ENCODE measurements around the gene CDK1.

The CDK1 gene

GRCh38 chr10:60742512-60742911 is 35.8 kb upstream of the CDK1 start:
- no peak for DNase-seq
- Histone ChIP-seq H3K27me3 (ENCODE audit: insufficient read depth, low read depth, severe bottlenecking) (no peaks in the 10 kb centered on the region), H3K36me3 (no peaks in the 10 kb centered on the region), H3K4me3 (ENCODE audit: low read depth, low read length) (no peak overlapping the region), H3K9me3 (ENCODE audit: severe bottlenecking) (no peaks in the 10 kb centered on the region), H3K27ac (no peak overlapping the region)
- no peak for TF ChIP-seq CTCF (IDR thresholded peaks at IDR 0.05; ENCODE audit: low read depth, low read length)

GRCh38 chr10:60747817-60748469 is 30.3 kb upstream of the CDK1 start:
- DNase-seq: no peak
- Histone ChIP-seq H3K9me3 (ENCODE audit: severe bottlenecking) (no peaks in the 10 kb centered on the region), H3K4me3 (ENCODE audit: low read depth, low read length) (no peak overlapping the region), H3K27me3 (ENCODE audit: insufficient read depth, low read depth, severe bottlenecking) (no peaks in the 10 kb centered on the region), H3K36me3 (no peaks in the 10 kb centered on the region), H3K27ac (no peak overlapping the region)
- no peak for TF ChIP-seq CTCF (IDR thresholded peaks at IDR 0.05; ENCODE audit: low read depth, low read length)

- no peaks in the 10 kb centered on the region for H3K36me3 ChIP-seq
- TF ChIP-seq CTCF (IDR thresholded peaks at IDR 0.05; ENCODE audit: low read depth, low read length): no peak
- no peak overlapping the region for H3K27ac ChIP-seq
- no peak for DNase-seq
- H3K27me3 ChIP-seq (ENCODE audit: insufficient read depth, low read depth, severe bottlenecking): no peaks in the 10 kb centered on the region
- no peak overlapping the region for H3K4me3 ChIP-seq (ENCODE audit: low read depth, low read length)
- H3K9me3 ChIP-seq (ENCODE audit: severe bottlenecking): no peaks in the 10 kb centered on the region
These were observed 25.1 kb upstream of the CDK1 start for GRCh38 chr10:60753152-60753551.

GRCh38 chr10:60753817-60754216 is 24.5 kb upstream of the CDK1 start:
- H3K36me3 ChIP-seq: no peaks in the 10 kb centered on the region
- no peaks in the 10 kb centered on the region for H3K9me3 ChIP-seq (ENCODE audit: severe bottlenecking)
- no peak for DNase-seq
- TF ChIP-seq CTCF (IDR thresholded peaks at IDR 0.05; ENCODE audit: low read depth, low read length): no peak
- no peak overlapping the region for H3K27ac ChIP-seq
- H3K27me3 ChIP-seq (ENCODE audit: insufficient read depth, low read depth, severe bottlenecking): no peaks in the 10 kb centered on the region
- H3K4me3 ChIP-seq (ENCODE audit: low read depth, low read length): no peak overlapping the region

DNA sequence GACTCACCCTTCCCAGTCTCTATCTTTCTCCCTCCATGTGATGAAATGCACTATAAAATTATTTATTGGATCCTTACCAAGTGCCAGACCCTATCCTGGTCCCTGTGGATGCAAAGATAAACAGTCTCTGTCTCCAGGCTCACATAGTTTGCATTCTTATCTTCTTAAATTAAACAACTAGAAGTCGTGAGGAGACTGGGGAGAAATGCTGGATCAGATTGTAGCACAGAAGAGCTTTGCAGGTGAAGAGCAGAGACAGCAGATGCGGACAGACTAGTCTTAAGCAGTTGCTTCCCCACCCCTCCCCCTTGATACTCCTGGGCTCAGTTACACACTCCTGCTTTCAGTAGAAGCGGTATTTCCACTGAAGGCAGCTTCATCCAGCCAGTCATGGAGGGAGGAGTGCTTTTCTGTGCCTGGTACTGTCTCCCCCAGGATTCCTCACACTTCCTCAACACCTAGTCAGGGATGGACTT is 20.8 kb upstream of the CDK1 start:
- Histone ChIP-seq H3K27ac (peak overlapping the region; percentile 54; the same call in 1 of the 2 replicates), H3K36me3 (no peaks in the 10 kb centered on the region), H3K27me3 (ENCODE audit: insufficient read depth, low read depth, severe bottlenecking) (no peaks in the 10 kb centered on the region), H3K4me3 (ENCODE audit: low read depth, low read length) (no peak overlapping the region), H3K9me3 (ENCODE audit: severe bottlenecking) (no peaks in the 10 kb centered on the region)
- DNase-seq: peak; percentile 79
- no peak for TF ChIP-seq CTCF (IDR thresholded peaks at IDR 0.05; ENCODE audit: low read depth, low read length)

DNA sequence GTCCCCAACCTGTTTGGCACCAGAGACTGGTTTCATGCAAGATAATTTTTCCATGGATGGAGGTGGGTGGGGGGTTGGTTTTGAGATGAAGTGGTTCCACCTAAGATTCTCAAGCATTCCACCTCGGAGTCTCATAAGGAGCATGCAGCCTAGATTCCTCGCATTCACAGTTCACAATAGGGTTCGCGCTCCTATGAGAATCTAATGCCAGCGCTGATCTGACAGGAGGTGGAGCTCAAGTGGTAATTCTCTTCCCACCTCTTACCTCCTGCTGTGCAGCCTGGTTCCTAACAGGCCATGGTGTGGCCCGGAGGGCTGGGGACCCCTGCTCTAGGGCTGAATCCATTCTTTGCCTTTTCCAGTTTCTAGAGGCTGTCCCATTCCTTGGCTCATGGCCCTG is 19.1 kb upstream of the CDK1 start:
- no peaks in the 10 kb centered on the region for H3K36me3 ChIP-seq
- H3K27ac ChIP-seq: no peak overlapping the region
- no peaks in the 10 kb centered on the region for H3K9me3 ChIP-seq (ENCODE audit: severe bottlenecking)
- H3K27me3 ChIP-seq (ENCODE audit: insufficient read depth, low read depth, severe bottlenecking): no peaks in the 10 kb centered on the region
- TF ChIP-seq CTCF (IDR thresholded peaks at IDR 0.05; ENCODE audit: low read depth, low read length): no peak
- H3K4me3 ChIP-seq (ENCODE audit: low read depth, low read length): no peak overlapping the region
- DNase-seq: no peak

Measured in WERI-Rb-1 (cell line).